ENCODE measurements around the gene RTP2.
"Not testable (repeated sequence)": the region's sequence is repeated elsewhere in the genome, so short reads cannot be mapped to it uniquely, and the experiment has no call there.

Gene RTP2

GRCh38 chr3:187693431-187693830 is 8.9 kb downstream of the RTP2 start:
- no peak overlapping the region for H3K4me3 ChIP-seq (ENCODE audit: low read length)

DNA sequence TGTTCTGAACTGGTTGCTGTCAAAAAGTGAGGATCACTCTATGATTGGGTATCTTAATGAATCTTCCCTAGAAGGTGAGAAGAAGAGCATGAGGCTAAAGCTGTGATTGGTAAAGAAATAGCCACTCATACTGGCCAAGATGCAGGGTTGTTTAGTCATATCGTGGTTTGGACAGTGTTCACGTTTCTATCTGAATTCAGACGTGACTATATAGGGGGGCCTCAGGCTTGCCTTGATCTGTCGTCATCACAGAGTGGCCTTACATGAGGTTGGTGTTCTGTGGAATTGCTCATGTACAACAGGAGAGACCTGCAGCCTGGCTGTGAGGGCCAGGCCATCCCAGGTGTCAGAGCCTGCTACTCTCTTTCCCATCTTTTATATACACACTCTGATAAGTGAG is 12.4 kb downstream of the RTP2 start:
- no peaks in the 10 kb centered on the region for H3K27me3 ChIP-seq (ENCODE audit: insufficient read depth, low read length)
- no peaks in the 10 kb centered on the region for H3K9me3 ChIP-seq (ENCODE audit: low read length)
- no peaks in the 10 kb centered on the region for H3K4me1 ChIP-seq (ENCODE audit: insufficient read depth, low read length)
- H2AFZ ChIP-seq (ENCODE audit: low read depth, low read length), result no peak overlapping the region
- H3K36me3 ChIP-seq (ENCODE audit: insufficient read depth, low read length), result no peaks in the 10 kb centered on the region
- no peak overlapping the region for H3K4me3 ChIP-seq (ENCODE audit: low read length)

More at GRCh38 chr3:187693431-187693830, 8.9 kb downstream of the RTP2 start:
- no peaks in the 10 kb centered on the region for H3K9me3 ChIP-seq (ENCODE audit: low read length)
- H3K27me3 ChIP-seq (ENCODE audit: insufficient read depth, low read length), result no peaks in the 10 kb centered on the region
- H2AFZ ChIP-seq (ENCODE audit: low read depth, low read length), result no peak overlapping the region
- H3K36me3 ChIP-seq (ENCODE audit: insufficient read depth, low read length), result no peaks in the 10 kb centered on the region
- H3K4me1 ChIP-seq (ENCODE audit: insufficient read depth, low read length), result no peaks in the 10 kb centered on the region

- no peaks in the 10 kb centered on the region for H3K27me3 ChIP-seq (ENCODE audit: insufficient read depth, low read length)
- no peaks in the 10 kb centered on the region for H3K36me3 ChIP-seq (ENCODE audit: insufficient read depth, low read length)
- no peaks in the 10 kb centered on the region for H3K9me3 ChIP-seq (ENCODE audit: low read length)
- H2AFZ ChIP-seq (ENCODE audit: low read depth, low read length), result no peak overlapping the region
- H3K4me1 ChIP-seq (ENCODE audit: insufficient read depth, low read length), result no peaks in the 10 kb centered on the region
- no peak overlapping the region for H3K4me3 ChIP-seq (ENCODE audit: low read length)
These were observed 15.6 kb downstream of the RTP2 start for GRCh38 chr3:187686621-187687273.

GRCh38 chr3:187685948-187686347 is 16.4 kb downstream of the RTP2 start:
- Histone ChIP-seq H3K27me3 (ENCODE audit: insufficient read depth, low read length) (no peaks in the 10 kb centered on the region), H2AFZ (ENCODE audit: low read depth, low read length) (no peak overlapping the region), H3K4me1 (ENCODE audit: insufficient read depth, low read length) (no peaks in the 10 kb centered on the region), H3K9me3 (ENCODE audit: low read length) (no peaks in the 10 kb centered on the region), H3K4me3 (ENCODE audit: low read length) (no peak overlapping the region), H3K36me3 (ENCODE audit: insufficient read depth, low read length) (no peaks in the 10 kb centered on the region)

GRCh38 chr3:187684880-187685279 is 17.5 kb downstream of the RTP2 start:
- Histone ChIP-seq H3K9me3 (ENCODE audit: low read length) (no peaks in the 10 kb centered on the region), H3K4me1 (ENCODE audit: insufficient read depth, low read length) (no peaks in the 10 kb centered on the region), H2AFZ (ENCODE audit: low read depth, low read length) (no peak overlapping the region), H3K36me3 (ENCODE audit: insufficient read depth, low read length) (no peaks in the 10 kb centered on the region), H3K4me3 (ENCODE audit: low read length) (no peak overlapping the region), H3K27me3 (ENCODE audit: insufficient read depth, low read length) (no peaks in the 10 kb centered on the region)

DNA sequence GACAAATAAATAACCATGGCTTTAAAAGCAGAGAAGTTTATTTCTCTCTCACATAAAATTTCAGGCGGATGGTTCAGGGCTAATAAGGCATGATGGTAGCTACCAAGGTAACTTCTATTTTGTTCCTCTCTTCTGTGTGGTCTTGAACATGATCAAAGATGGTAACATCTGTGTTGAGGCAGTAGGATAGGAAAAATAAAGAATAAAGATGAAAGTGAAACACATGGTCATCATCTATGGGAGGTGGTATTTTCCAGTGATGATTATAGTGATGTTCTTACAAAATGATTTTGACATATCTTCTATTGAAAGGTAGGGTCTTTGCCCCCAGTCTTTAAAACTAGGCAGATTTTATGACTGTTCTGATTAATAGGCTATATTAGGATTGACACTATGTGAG is 17.9 kb downstream of the RTP2 start:
- Histone ChIP-seq H3K27me3 (ENCODE audit: insufficient read depth, low read length) (no peaks in the 10 kb centered on the region), H2AFZ (ENCODE audit: low read depth, low read length) (no peak overlapping the region), H3K36me3 (ENCODE audit: insufficient read depth, low read length) (no peaks in the 10 kb centered on the region), H3K4me1 (ENCODE audit: insufficient read depth, low read length) (no peaks in the 10 kb centered on the region), H3K4me3 (ENCODE audit: low read length) (no peak overlapping the region), H3K9me3 (ENCODE audit: low read length) (no peaks in the 10 kb centered on the region)

- H3K9me3 ChIP-seq (ENCODE audit: low read length); H3K36me3 ChIP-seq (ENCODE audit: insufficient read depth, low read length); H3K27me3 ChIP-seq (ENCODE audit: insufficient read depth, low read length); H3K4me1 ChIP-seq (ENCODE audit: insufficient read depth, low read length); H3K4me3 ChIP-seq (ENCODE audit: low read length); H2AFZ ChIP-seq (ENCODE audit: low read depth, low read length): not testable (repeated sequence)
These were observed 20.6 kb downstream of the RTP2 start for GRCh38 chr3:187681756-187682155.

- no peak overlapping the region for H2AFZ ChIP-seq (ENCODE audit: low read depth, low read length)
- peaks cover 6% of the 10 kb centered on the region for H3K27me3 ChIP-seq (ENCODE audit: insufficient read depth, low read length)
- H3K4me3 ChIP-seq (ENCODE audit: low read length), result no peak overlapping the region
- no peaks in the 10 kb centered on the region for H3K36me3 ChIP-seq (ENCODE audit: insufficient read depth, low read length)
- no peaks in the 10 kb centered on the region for H3K4me1 ChIP-seq (ENCODE audit: insufficient read depth, low read length)
- H3K9me3 ChIP-seq (ENCODE audit: low read length), result no peaks in the 10 kb centered on the region
These were observed 22.5 kb downstream of the RTP2 start for GRCh38 chr3:187679638-187680396.

DNA sequence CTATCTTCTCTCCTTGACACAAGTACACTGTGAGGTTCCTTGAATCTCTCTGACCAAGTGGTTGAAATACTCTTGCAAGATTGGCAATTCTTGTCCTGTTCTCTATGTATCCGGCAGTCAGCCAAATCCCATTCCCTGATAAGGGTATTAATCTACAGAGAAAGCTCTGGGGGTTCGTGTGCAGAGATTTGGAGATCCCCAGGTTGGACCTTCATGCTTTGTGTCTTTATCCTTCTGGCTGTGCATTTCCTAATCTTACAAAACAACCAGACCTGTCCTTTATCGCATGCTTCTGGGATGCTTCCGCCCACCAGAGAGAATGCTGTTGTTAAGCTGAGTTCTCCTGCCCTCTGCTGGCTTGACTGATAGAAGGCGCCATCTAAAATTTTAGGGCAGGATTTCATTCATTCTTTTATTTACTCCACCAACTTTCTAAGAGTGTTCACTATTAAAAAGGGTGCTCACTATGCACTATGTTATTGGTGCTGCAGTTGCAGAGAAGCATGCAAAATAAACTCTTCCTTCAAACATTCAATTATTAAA is 23.6 kb downstream of the RTP2 start:
- Histone ChIP-seq H2AFZ (ENCODE audit: low read depth, low read length) (no peak overlapping the region), H3K27me3 (ENCODE audit: insufficient read depth, low read length) (peaks cover 8% of the 10 kb centered on the region), H3K4me1 (ENCODE audit: insufficient read depth, low read length) (no peaks in the 10 kb centered on the region), H3K36me3 (ENCODE audit: insufficient read depth, low read length) (no peaks in the 10 kb centered on the region), H3K4me3 (ENCODE audit: low read length) (no peak overlapping the region), H3K9me3 (ENCODE audit: low read length) (no peaks in the 10 kb centered on the region)

DNA sequence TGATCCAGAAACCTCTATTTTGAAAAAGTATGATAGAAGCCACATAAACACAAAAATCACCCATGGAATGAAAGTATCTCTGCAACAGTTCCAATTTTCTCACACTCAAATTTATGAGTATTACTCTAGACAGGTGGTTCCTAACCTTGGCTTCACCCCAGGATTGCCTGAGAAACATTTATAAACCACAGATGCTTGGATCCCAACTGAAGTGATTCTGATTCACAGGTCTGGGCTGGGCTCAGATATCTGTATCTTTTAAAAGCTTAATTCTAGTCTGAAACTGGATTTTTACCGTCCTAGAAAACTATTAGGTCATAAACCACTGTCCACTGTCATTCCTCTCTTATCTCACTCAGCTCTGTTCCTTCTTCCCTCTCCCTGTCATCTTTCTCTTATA is 24.8 kb downstream of the RTP2 start:
- no peak overlapping the region for H2AFZ ChIP-seq (ENCODE audit: low read depth, low read length)
- peaks cover 11% of the 10 kb centered on the region for H3K27me3 ChIP-seq (ENCODE audit: insufficient read depth, low read length)
- no peaks in the 10 kb centered on the region for H3K4me1 ChIP-seq (ENCODE audit: insufficient read depth, low read length)
- no peaks in the 10 kb centered on the region for H3K9me3 ChIP-seq (ENCODE audit: low read length)
- no peaks in the 10 kb centered on the region for H3K36me3 ChIP-seq (ENCODE audit: insufficient read depth, low read length)
- no peak overlapping the region for H3K4me3 ChIP-seq (ENCODE audit: low read length)

GRCh38 chr3:187673012-187673411 is 29.3 kb downstream of the RTP2 start:
- Histone ChIP-seq H3K9me3 (ENCODE audit: low read length) (no peaks in the 10 kb centered on the region), H3K4me1 (ENCODE audit: insufficient read depth, low read length) (no peaks in the 10 kb centered on the region), H3K36me3 (ENCODE audit: insufficient read depth, low read length) (no peaks in the 10 kb centered on the region), H3K27me3 (ENCODE audit: insufficient read depth, low read length) (peaks cover 37% of the 10 kb centered on the region), H2AFZ (ENCODE audit: low read depth, low read length) (no peak overlapping the region), H3K4me3 (ENCODE audit: low read length) (no peak overlapping the region)

DNA sequence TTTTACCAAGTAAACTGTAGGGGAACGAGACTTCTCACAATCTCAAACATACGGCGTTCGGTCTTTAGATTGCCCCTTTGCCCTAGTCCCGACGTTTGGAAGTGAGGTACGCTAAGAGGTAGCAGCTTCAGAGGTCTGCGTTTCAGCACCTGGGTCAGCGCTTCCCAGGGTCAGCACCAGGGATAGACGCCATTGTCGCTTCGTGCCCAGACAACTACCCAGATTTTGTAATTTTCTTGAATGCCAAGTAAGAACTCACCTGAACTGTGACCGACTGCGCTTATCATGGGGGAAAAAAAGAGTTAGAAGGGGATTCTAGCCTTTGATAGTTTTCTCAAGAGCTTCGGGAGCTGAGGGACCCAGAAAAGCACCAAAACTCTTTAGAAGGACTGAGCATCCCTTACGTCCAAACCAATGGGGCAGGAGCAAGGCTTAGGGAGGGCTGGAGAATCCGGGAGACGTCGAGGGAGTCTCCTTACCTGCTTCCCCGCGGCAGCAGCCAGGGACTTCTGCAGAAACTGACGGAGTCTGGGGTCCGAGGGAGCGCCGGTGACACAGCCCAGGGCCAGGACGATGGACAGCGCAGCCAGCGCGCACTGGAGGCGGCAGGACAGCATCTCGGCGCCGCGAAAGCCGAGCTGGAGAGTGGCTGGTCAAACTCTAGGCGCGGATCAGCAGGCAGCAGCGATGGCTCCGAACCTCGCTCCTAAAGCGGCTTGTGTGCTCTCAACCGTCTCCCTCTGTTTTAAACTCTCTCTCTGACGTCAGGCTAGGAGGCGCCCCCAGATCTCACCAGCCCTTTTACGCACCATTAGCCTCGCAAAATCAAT is 32.5 kb downstream of the RTP2 start, which contains the start of gene SST:
Gene SST, minus strand, starts transcription at position 720 of the 830 bp plus-strand sequence. Its CDS starts 103 bp downstream, at position 617.
- Histone ChIP-seq H3K36me3 (ENCODE audit: insufficient read depth, low read length) (no peaks in the 10 kb centered on the region), H3K27me3 (ENCODE audit: insufficient read depth, low read length) (peaks cover 32% of the 10 kb centered on the region), H3K4me3 (ENCODE audit: low read length) (no peak within 1 kb of the TSS), H2AFZ (ENCODE audit: low read depth, low read length) (no peak within 1 kb of the TSS), H3K9me3 (ENCODE audit: low read length) (no peaks in the 10 kb centered on the region), H3K4me1 (ENCODE audit: insufficient read depth, low read length) (no peaks in the 10 kb centered on the region)

DNA sequence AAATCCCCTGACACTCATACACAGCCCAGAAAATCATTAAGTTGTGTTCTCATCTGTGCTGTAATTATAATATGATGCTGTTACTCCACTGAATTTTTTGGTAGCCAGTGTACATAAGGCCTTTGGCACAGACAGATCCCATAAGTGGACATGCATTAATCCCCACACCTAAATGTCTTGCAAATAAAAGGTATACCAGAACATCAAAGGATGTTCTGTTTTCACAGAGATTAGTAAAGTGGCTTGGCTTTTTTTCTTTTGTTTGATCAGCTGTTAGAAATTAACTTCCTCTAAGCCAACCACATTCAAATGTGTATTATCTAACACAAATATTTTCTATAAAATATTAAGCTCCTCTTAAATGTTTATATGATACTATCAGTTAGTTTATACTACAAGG is 34.8 kb downstream of the RTP2 start:
- peaks cover 26% of the 10 kb centered on the region for H3K27me3 ChIP-seq (ENCODE audit: insufficient read depth, low read length)

More for the DNA sequence above, 34.8 kb downstream of the RTP2 start:
- no peaks in the 10 kb centered on the region for H3K36me3 ChIP-seq (ENCODE audit: insufficient read depth, low read length)
- H3K9me3 ChIP-seq (ENCODE audit: low read length), result no peaks in the 10 kb centered on the region
- no peak overlapping the region for H2AFZ ChIP-seq (ENCODE audit: low read depth, low read length)
- no peaks in the 10 kb centered on the region for H3K4me1 ChIP-seq (ENCODE audit: insufficient read depth, low read length)
- H3K4me3 ChIP-seq (ENCODE audit: low read length), result no peak overlapping the region

Data from neuron (in vitro differentiated cells).